Germinal center (tissue), 1 donor: ENCODE measurements around the gene OR2Y1.
"Not testable (repeated sequence)": the region's sequence is repeated elsewhere in the genome, so short reads cannot be mapped to it uniquely, and the experiment has no call there.

Experiments
- DNase-seq: peaks from one replicate; pipeline ENCODE4 v3.0.0; 2012; ENCODE audit warnings: mixed read lengths, low spot score

OR2Y1 gene

DNA sequence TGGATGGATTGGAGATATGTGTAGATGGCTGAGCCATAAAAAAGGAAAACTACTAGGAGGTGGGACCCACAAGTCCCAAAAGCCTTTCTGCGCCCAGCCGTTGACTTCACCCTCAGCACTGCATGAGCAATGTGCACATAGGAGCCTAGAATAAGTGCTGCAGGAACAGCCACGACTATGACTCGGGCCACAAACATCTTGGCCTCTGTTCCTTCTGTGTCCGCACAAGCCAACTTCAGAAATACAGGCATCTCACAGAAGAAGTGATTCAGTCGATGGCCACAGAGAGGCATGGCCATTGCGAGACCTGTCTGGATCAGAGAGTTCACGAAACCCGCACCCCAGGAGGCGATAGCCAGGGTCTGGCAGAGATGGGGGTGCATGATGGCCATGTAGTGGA lies 587 bp downstream of the OR2Y1 start:
- DNase-seq, result no peak

DNA sequence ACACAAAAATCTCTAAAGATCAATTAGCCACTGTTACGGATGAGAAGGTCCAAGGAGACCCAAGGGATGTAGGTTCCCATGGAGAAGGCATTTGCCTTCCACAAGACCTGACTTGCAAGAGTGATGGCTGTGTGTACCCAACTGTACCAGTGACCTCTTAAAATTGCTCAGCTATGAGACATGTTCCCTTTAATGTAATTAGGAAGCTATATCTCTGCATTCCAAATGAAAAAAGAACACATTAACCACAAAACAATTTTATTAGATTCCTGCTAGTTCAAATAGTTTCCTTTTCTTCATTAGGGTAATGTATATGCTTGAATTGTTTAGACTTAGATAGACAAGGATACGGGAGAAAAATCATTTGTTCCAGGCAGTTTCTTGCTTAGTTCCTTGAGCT lies 3.3 kb downstream of the OR2Y1 start:
- DNase-seq, result no peak

DNA sequence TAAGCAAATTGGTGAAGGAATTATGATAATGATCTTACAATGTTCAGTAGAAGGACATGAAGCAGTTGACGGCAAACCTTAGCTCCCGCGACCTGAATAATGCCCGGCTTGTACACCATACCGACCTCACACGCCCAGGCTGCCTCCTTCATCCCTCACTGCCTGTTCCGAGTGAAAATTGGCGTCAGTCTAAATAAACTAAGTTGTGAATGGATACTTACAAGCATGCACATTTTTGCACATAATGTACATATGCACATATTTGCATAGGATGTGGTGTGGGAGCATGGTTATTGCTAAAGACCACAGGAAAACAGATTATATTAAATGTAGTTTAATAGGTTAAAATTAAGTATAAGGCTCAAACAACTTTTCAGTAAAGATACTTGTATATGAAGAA lies 14.9 kb downstream of the OR2Y1 start:
- DNase-seq, result no peak

DNA sequence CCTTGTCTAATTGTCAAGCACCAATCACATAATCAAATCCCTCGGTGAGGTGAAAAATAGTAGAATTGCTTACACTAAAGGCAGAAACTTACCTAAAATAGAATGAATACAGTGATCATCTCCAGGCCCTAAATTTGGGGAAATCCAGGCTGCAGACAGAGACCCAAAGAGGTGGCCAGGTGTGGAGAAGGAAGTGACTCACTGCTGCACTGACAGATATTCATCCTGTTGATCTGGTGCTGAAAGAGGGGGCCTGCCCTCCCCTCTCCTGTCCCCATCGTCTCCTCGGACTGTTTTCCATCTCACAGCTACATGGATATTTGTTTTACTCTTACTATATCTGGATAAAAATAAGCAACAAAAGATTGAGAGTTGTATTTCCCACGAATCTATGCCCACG lies 15.9 kb downstream of the OR2Y1 start:
- no peak for DNase-seq

DNA sequence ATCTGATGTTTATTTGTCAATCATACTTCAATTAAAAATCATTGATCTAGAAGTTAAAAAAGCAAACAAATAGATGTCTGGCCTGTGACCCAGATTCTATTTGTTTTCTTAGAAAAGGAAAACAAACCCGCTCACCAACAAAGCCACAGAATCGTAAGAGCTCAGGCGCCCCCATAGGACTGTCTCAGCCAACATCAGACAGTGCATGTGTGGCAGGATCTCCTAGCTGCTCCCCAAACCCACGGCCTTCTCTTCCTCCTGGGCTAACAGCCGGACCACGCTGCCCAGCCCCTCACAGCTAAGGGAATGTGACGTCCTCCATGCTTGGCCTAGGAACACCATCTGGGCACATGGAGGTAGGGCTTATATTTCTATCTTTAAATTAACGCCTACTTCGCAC lies 19.4 kb downstream of the OR2Y1 start:
- DNase-seq, result no peak

DNA sequence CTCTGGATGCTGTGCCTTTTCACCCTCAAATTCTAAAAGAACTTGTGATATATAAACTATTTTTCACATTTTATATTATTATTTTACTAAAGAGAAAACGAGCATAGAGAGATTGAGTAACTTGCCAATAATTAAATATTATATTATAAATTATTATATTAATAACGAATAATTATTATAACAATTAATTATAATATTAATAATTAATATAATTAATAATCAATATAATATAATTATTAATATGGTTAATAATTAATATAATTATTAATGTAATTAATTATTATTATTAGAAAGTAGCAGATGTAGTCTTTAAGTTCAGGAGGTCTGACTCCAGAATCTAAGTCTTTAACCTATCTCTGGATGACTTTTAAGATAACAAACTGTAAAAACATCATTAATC lies 20.1 kb downstream of the OR2Y1 start:
- no peak for DNase-seq

DNA sequence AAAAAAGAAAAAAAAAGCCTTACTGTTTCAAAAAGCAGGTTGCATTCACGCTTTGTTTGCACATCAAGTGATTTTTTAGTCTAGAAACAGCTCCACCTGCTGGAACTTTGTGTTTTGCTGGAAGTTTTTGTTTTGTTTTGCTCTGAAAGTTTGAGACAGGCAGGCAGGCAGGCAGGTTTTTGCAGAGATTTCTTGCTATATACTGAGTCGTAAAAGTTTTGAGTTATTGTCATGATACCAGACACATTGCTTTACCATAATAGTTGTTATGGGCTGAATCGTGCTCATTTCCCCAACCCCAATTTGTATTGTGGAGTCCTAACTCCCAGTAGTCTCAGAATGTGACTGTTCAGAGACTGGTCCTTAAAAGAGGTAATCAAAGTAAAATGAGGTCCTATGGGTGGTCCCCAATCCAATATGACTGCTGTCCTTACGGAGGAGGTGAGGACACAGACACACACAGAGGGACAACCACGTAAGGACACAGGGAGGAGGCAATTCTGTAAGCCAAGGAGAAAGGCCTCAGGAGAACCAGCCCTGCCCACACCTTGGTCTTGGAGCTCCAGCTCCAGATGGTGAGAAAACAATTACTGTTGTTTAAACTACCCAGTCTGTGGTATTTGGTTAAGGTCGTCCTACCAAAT lies 20.9 kb downstream of the OR2Y1 start:
- DNase-seq, result peak; percentile 12

DNA sequence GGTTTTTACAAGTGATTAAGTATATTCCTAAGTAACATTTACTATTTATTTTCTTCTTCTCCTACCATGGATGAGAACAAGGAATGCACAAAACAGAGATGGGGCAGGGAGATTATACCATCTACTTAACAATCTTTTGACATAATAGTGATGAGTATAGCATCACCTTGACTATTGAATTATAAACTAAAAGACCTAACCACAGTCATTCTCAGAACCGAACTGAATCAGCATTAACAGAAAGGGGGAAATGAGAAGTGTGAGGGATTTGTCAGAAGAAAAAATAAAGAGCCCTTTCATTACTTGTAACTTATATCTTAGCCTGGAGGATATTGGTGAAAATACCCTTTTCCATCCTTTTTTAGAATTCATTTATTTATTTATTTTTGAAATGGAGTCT lies 21.9 kb downstream of the OR2Y1 start:
- DNase-seq, result no peak

DNA sequence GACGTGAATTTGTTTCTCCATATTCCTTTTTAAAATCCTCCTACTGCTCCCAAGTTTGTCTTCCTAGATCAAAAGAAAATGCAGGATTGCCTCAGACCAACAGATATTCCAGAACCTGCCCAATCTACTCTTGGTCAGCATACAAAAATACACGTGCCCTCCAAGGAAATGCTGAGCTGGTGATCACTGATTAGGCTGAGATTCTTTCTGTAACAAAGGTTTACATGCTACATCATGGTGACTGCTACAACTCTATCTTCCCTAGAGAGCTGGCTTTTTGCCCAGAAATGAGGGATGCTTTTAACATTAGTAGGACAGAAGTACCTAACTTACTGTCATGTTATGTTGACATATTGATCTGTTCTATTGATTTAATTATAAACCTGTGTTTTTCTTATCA lies 35.5 kb downstream of the OR2Y1 start:
- DNase-seq, result no peak

DNA sequence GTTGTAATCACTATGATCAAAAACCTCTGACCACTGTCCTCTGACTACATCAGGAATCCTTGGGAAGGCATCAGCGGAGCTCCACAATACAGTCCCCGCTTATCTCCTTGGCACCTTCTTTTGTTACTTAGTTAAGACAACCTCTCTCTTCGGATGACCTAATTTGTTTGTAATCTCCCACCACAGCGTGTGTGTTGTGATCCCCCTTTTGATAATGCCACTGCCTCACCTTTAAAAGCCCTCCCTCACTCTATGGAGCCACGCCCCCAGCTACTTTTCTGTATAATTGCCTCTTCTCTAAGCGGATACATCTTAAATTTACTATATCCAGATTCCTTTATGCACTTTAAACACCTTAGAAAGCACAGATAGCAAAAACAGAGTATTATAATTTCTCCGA lies 35.9 kb downstream of the OR2Y1 start:
- DNase-seq, result no peak

DNA sequence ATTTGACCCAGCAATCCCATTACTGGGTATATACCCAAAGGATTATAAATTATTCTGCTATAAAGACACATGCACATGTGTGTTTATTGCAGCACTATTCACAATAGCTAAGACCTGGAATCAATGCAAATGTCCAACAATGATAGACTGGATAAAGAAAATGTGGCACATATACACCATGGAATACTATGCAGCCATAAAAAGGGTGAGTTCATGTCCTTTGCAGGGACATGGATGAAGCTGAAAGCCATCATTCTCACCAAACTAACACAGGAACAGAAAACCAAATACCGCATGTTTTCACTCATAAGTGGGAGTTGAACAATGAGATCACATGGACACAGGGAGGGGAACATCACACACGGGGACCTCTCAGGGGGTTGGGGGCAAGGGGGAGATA lies 36.5 kb downstream of the OR2Y1 start:
- DNase-seq, result not testable (repeated sequence)

DNA sequence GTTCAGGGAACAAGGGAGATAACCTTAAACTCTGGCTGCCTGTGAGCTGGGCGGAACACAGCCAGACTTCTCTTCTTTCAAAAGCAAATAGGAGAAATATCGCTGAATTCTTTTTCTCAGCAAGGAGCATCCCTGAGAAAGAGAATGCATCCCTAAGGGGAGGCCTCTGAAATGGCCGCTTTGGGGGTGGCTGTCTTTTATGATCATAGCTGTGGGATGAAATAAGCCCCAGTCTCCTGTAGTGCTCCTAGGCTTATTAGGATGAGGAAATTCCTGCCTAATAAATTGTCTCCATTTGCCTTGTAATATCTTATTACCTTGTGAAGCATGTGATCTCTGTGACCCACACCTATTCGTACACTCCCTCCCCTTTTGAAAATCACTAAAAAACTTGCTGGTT lies 39.4 kb downstream of the OR2Y1 start:
- DNase-seq, result not testable (repeated sequence)

DNA sequence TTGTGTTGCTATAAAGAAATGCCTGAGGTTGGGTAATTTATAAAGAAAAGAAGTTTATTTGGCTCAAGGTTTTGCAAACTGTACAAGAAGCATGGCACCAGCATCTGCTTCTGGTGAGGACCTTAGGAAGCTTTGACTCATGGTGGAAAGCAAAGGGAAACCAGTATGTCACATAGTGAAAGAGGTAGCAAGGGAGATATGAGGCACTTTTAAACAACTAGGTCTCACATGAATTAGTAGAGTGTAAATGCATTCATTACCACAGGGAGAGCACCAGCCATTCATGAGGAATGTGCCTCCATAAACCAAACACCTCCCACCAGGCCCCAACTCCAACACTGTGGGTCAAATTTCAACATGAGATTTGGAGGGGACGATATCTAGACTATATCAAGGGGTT lies 40.8 kb downstream of the OR2Y1 start:
- no peak for DNase-seq

DNA sequence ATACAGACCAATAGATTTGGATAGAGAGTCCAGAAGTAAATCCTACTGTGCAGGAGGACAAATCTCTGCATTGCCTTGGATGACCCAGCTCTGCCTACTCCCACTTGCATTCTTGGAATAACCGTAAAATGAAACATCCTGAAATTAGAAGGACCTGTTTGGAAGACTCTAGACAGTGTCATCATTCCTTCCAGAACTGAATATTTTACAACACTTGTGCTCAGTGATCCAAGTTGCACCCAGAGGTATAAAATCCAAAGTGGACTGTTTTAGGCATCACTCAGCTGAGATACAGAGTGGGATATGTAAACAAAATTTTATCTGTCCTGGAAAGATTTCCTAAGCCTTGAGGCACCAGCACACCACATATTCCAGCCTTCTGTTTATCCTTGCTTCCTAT lies 43.7 kb downstream of the OR2Y1 start:
- DNase-seq, result no peak

DNA sequence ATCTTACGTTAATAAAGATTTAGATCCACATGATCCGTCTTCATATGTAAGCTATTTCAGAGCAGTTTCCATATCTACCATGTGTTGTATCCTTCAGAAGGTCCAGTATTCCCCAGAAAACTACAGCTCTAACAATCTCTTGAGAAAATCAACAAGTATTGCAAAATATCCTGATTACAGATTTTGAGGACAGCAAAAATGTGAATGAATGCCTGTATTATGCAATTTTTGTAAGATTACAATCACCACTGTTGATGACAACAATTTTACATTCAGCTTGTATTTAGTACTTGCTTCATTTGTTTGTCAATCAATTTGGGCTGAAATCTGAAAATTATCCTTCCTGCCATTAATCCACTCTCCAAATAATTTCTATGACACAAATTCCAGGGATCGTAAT lies 47.4 kb downstream of the OR2Y1 start:
- no peak for DNase-seq

DNA sequence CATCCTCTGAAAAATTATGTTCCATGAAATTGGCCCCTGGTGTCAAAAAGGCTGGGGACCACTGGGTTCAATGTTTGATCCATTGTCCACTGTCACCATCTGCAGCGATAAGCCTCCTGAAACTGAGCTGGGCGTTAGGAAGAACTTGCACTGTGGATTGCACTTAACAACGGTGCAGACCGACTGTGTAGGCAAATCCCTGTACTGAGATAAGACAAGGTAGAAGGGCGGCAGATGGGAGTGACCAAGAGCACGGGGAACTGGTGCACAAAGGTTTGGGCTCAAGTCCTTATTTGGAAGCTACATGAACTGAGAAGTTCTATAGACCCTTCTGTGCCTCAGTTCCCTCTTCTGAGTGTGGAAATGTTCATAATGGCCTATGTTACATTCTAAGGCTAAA lies 48.8 kb downstream of the OR2Y1 start:
- DNase-seq, result no peak

DNA sequence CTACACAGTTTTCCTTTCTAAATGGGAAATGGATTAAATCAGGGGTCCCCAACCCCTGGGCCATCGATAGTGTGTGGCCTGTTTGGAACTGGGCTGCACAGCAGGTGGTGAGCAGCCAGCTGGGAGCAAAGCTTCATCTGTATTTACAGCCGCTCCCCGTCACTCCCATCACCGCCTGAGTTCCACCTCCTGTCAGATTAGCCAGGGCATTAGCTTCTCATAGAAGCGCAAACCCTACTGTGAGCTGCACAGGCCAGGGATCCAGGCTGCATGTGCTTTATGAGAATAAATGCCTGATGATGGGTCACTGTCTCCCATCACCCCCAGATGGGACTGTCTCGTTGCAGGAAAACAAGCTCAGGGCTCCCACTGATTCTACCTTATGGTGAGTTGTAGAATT lies 49.3 kb downstream of the OR2Y1 start:
- no peak for DNase-seq

DNA sequence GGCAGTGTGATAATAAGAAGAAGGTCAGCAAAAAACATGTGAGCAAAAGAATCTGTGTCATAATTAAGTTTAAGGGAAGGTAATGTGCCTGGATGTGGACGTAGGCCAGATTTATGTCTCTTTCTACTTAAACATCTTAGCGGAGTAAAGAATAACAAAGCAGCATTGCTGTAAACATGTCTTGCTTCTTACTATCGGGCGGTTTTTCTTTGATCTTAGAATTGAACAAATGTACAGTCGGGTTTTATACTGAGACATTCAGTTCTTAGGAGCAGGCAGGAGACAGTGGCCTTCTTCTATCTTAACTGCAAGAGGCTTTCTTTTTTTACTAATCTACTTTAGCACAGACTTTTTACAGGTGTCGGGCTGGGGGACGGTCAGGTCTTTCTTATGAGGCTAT lies 50.1 kb downstream of the OR2Y1 start:
- no peak for DNase-seq
